RPMI8226 (cell line): ENCODE data around the gene C3orf33.

Source experiments
- DNase-seq: peaks from one replicate; pipeline ENCODE4 v3.0.0-alpha.2; 2015

The C3orf33 gene

GRCh38 chr3:155785662-155786295 lies 20.3 kb downstream of the C3orf33 start:
- DNase-seq = peak; percentile 54

- no peak for DNase-seq
Measured at GRCh38 chr3:155782390-155782953, 23.6 kb downstream of the C3orf33 start.

- no peak for DNase-seq
Measured at GRCh38 chr3:155780291-155780690, 25.8 kb downstream of the C3orf33 start.

DNA sequence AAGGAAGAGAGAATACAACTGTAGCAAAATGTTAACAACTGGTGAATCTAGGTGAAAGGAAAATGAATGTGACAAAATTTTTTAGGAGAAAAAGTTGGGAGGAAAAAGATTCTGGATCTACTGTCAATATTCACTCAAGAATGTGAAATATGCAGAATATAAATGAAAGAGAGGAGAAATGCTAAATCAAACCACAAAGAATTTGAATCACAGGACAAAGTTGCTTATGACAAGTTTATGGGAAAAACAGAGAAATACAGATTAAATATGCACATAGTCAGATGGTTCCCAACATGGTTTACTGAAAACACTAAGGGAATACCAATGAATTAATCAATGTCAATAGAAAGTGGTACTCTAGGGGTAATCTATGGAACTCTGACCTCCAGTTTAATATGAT lies 27.6 kb downstream of the C3orf33 start:
- no peak for DNase-seq

GRCh38 chr3:155772801-155773200 lies 33.3 kb downstream of the C3orf33 start:
- no peak for DNase-seq

GRCh38 chr3:155771126-155771525 lies 35.0 kb downstream of the C3orf33 start:
- no peak for DNase-seq

GRCh38 chr3:155766206-155766605 lies 39.9 kb downstream of the C3orf33 start:
- no peak for DNase-seq

DNA sequence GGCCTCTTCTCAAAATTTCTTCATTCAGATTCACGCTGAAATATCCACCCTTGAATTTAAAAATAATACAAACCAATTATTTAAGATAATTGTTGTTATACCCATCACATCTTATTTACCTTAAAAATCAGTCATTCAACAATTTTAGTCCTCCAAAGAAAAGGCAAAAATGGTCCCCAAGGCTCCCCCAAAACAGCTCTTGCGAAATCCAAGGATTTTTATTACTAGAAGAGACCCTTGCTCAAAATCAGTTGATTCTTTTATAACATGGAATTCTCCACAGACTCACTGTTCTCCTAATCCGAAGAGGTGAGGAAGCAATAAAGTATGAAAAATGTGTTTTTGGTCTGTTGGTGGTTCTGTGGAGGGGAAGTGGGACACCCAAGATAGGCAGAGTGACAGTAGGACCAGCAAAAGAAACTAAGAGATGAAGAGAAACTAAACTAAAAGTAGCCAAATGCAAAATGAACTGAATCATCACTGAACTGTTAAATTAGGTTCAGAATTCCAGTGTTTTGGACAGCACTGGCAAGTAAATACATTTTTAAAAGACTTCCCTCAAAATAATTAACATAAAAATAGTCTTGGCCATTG lies 42.1 kb downstream of the C3orf33 start:
- no peak for DNase-seq

- DNase-seq = no peak
Measured at GRCh38 chr3:155760653-155761052, 45.4 kb downstream of the C3orf33 start.

DNA sequence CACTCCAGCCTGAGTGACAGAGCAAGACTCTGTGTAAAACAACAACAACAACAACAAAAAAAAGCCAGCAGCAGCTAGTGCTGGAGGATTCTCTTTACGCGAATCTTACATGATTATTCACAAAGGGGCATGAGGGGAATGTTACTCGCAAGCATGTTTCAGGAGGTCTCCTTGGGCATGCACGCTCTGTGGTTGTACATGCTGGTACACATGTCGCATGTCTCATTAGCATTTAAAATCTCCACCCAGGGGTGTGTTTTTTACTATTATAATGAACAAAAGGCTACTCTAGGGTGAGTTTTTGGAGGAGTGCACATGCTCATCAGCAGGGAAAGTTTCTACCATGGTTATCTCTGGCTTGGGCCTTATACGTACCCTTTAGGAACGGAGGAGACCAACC lies 48.5 kb downstream of the C3orf33 start:
- DNase-seq = no peak

DNA sequence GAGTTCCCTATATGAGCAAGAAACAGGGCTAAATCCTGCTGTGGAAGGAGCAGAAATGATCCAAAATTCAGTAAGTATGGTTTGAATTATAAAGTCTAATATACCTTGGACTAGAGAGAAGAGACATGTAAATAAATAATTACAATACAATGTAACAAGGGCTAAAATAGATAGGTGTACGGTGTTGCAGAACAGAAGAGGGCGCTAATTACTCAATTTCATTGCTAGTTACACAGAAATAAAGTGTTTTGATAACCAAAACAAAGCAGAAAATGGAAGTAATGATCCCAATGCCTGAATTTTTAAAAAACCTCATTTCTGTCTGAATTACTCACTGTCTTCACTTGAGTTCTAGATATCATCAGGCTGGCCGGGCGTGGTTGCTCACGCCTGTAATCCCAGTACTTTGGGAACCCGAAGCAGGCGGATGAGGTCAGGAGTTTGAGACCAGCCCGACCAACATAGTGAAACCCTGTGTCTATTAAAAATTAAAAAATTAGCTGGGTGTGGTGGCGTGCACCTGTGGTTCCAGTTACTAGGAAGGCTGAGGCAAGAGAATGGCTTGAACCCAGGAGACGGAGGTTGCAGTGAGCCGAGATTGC lies 52.9 kb downstream of the C3orf33 start:
- peak; percentile 69 for DNase-seq

- no peak for DNase-seq
Measured at GRCh38 chr3:155748611-155749365, 57.3 kb downstream of the C3orf33 start.

- no peak for DNase-seq
Measured at GRCh38 chr3:155747946-155748290, 58.2 kb downstream of the C3orf33 start.

GRCh38 chr3:155747286-155747945 lies 58.7 kb downstream of the C3orf33 start:
- no peak for DNase-seq

DNA sequence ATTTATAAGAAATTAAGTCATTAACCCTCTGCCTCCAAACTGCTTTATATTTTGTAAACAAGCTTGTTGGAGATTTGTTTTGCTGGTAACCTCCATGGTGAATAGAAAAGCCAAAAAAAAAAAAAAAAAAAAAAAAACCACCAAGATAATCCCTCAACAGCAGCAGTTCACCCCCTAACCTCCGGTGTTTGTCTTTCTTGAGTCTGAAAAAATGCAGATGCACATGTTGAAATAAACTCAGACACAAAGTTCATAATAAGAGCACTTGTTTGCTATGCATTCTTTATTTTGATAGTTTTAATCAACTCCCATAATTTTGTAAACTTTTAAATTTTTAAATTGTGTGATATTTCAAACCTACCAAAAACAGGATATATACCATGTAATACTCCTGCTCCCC lies 59.4 kb downstream of the C3orf33 start:
- no peak for DNase-seq

DNA sequence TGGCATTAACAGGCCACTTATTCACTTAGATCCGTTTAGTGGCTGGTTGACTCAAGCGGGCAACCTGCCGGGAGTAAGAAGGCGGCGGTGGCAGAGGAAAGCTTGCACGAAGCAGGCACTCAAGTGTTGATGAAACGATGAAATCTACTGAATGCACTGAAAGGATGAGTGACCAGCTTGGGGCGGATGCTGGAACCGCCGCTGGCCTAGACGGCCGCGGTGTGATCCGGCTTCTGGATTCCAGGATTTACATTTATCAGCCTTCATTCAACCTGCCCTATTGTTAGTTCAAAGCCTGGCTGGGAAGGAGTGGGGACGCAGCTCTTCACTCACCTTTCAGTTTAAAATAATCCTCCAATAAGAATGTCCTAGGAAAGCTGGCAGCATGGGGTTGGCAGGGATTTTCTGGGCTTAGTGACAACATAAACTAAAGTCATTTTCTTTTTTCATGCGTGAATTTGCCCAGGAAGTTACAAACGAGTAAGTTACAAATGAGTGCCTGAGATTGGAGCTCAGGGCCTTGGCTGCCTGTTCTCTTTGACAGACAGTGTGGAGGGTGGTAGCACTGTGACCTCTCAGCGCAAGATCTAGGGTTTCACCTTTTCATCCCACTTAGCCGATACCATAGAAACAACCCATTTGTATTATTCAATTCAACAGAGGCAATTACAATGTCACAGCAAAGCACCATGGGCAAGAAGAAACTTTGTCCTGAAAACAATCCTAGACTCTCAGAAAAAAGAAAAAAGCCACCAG lies 60.1 kb downstream of the C3orf33 start:
- DNase-seq = peak; percentile 20

DNA sequence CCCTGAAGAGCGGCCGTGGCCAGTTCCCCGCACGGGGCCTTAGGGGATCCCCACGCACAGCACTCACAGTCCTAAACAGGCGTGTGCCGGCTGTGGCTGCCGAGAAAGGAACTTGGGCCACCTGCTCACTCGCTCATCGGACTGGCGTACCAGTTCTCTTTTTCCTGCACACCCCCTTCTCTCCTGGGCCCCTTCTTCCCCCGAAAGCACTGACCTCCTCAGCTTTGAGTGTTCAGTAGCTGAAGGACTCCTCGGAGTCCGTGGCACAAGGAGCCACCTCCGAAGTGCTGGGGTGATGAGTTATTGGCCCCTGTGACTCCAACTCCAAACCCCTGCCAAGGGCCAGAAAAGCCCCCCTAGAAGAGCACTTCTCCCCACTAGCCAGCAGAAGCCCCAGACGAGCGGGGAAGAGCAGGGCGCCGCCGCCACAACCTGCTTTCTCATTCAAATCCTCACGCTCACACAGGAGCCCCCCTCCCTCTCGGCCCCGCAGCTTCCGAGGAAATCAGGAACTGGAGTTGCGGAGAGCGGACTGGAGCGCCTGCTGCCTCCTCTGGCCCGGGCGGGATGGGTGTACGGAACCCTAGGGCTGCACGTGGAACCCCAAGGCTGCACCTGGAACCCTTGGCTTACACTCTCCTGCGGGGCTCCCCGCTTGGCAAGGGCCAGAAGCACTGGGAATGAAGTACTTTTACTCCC lies 61.3 kb downstream of the C3orf33 start, which contains the start of gene PLCH1:
Gene PLCH1, minus strand, starts transcription at position 446 of the 699 bp plus-strand sequence. CDS start 40,847 bp downstream, outside the sequence.
- peak; percentile 66 for DNase-seq

- DNase-seq = peak; percentile 53
Measured at GRCh38 chr3:155744010-155744625, 62.0 kb downstream of the C3orf33 start.

DNA sequence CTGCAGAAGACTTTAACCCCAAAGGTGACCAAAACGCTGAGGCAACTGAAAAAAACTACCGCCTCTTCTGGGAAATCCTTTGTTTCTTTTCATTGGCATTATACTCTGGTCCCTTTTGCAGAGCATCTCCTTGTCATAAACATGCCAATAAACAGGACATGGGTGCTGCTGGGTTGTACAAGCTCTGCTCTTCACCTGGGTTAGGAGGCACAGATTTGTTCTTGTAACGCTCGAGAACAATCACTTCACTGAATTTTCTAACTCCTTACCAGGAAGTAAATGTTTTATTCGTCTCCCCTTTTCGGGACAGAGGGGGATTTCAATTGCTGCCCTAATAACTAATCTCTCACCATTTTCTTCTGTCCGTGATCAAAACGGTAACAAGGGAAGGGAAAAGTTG lies 62.5 kb downstream of the C3orf33 start:
- no peak for DNase-seq

DNA sequence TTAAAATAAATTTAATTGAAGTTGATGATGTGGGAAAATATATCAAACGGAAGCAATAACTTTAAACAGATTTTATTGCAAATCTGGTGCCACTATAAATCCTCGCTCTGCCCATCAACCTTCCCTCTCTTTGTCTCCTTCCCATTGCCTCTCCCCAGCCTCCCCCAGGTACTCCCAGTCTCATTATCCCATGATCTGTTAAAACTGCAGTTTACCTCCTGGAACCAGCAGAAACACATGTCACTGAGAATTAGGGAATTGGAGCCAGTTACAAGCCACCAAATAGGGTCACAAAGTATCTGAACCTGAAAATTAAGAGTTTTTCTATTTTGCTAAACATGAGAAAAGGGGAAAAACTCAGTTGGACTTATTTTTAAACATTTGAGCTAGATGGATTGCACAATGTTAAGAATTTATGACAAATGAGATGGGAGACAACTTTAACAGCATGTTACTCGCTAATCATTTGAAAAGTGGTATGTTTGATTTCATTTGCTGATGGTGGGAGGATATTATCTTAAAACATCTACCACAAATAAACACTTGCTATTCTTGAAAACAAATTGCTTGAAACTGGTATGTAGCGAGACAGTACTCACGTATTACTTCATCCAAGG lies 63.6 kb downstream of the C3orf33 start:
- DNase-seq = no peak

GRCh38 chr3:155741603-155742002 lies 64.5 kb downstream of the C3orf33 start:
- DNase-seq = no peak
